HG03521 (cell line): ENCODE data around the gene SYT1.
"Not testable (repeated sequence)": the region's sequence is repeated elsewhere in the genome, so short reads cannot be mapped to it uniquely, and the experiment has no call there.

Source experiments
- ATAC-seq: cut with Tn5 transposase; IDR thresholded peaks from one replicate; pipeline ENCODE4 v1.9.1; 2021; ENCODE audit warnings: mild to moderate bottlenecking, moderate library complexity; ENCODE audit not compliant: unreplicated experiment

Gene SYT1

GRCh38 chr12:78964521-78964920 is 99.9 kb downstream of the SYT1 start:
- ATAC-seq, result no peak

- no peak for ATAC-seq
These were observed 101.5 kb downstream of the SYT1 start for GRCh38 chr12:78966062-78966461.

DNA sequence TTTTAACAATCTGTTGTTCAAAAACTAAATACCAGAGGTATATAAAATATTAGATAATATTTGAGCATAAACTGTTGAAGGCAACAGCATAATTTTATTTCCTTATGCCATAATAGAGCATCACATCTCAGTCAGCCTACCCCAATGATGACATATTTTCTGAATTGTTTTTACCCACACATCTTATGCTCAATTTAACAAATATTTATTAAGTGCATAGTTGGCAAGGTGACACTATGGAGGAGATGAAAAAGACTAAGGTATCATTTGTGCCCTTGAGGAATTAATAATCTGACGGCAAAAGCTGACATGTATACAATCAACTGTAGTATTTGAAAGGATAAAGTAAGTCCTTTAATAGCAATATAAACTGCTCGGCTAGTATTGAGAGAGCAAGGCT is 102.4 kb downstream of the SYT1 start:
- ATAC-seq, result no peak

DNA sequence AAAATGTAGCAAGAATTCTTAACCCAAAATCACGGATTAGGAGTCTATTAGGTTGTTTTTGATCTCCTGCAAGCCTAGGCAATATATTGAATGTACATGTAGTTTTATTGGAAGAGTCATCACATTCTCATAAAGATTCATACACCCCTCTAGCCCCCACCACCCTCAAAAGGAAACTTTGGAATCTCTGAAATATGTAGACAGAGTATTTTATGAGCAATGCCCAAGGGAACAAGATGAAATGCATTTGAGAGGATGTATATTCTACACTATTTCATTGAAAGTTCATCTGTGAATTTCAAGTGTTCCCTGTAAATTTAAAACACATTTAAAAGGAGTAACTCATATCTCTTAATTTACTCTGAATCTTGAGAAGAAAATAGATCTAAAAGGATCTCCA is 103.7 kb downstream of the SYT1 start:
- no peak for ATAC-seq

DNA sequence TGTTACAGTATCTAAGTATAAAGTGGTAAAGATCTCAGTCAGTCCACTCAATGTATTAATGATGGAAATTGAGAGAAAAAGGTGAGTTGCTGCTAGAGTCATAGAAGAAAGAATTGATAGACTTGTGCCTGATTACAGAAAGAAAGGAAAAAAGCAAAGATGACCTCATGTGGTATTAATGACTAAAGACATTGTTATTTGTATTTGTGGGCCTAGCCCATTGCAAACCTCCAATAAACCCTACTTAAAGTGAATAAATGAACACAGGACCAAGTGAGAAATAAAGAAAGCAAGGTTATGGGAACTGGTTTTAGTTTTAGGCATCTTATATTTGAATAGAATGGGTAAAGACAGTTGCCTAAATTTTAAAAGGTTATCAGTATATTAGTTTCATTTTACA is 105.5 kb downstream of the SYT1 start:
- no peak for ATAC-seq

DNA sequence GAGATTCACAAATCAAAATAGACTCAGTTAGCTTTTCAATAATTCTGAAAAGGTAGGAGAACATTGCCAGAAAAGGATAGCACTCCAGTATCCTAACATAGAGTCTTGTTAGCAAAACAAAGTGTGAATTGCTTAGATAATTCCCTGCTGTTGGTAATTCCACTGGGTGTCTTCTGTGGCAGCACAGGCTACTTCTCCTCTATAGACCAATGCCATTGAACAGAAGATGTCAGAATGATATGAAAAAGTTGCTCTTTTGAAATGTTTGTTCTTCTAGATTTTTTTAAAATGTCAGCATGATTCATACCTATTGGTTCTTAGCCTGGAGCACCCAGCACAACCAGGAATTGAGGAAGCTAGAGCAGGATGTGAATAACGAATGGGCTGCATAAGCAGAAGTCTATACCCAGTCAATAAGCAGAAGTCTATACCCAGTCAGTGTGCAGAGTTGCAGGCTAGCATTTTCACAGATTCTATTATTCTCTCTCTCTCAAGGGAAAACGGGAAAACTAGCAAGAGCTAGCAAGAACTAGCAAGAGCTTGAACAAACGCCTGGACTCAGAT is 112.8 kb downstream of the SYT1 start:
- ATAC-seq, result no peak

GRCh38 chr12:78994168-78994791 is 129.7 kb downstream of the SYT1 start:
- no peak for ATAC-seq

DNA sequence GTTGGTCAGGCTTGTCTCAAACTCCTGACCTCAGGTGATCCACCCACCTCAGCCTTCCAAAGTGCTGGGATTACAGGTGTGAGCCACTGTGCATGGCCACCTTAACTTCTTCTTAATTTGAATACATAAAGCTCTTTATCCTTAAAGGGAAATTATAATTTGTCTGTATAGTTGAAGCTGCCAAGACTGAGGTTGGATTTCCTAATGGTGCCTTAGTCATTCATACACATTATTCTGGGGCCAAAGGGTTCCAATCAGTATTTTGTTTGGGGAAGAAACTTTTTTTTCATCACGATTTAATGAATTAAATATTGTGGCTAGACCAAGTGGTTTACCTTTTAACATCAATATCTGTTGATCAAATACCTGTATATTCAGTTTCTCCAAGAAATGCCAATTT is 135.9 kb downstream of the SYT1 start:
- ATAC-seq, result no peak

DNA sequence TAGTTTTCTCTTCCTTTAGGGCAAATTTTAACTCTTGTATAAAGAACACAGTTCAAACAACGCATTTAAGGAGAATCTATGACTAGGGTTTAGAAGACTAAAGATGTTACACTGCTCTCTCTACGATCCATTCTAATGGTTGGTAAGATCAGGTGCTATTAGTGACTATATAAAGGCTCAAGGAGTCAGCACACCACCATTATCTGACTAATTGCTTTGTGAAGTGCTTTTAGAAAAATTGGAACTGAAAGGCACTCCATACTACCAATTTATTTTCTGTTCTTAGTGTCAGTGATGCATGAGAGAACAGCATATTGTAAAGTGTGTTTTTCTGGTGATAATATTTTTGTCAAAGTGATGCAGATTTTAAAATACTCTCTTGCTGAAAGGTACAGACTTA is 136.8 kb downstream of the SYT1 start:
- no peak for ATAC-seq

DNA sequence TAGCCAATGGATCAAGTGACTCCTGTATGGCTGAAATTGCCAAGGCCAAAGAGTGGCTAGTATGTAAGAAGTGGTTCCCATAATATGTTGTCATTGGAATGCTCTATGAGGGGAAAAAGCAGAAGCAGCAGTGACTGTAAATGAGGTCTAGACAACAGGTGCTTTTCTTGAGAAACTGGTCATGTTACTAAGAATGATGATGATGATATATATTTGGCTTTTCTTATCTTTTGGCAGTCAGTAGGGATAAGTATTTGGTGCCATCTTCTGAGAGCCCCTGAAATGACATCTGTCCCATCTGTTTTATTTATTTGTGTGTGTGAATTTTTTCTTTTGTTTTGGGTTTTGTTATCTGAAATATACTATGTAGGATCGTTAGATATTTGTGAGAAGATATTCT is 141.7 kb downstream of the SYT1 start:
- ATAC-seq, result no peak

GRCh38 chr12:79008591-79008990 is 144.0 kb downstream of the SYT1 start:
- ATAC-seq, result no peak

- ATAC-seq, result no peak
These were observed 148.1 kb downstream of the SYT1 start for GRCh38 chr12:79012636-79013035.

GRCh38 chr12:79016181-79016580 is 151.6 kb downstream of the SYT1 start:
- no peak for ATAC-seq

DNA sequence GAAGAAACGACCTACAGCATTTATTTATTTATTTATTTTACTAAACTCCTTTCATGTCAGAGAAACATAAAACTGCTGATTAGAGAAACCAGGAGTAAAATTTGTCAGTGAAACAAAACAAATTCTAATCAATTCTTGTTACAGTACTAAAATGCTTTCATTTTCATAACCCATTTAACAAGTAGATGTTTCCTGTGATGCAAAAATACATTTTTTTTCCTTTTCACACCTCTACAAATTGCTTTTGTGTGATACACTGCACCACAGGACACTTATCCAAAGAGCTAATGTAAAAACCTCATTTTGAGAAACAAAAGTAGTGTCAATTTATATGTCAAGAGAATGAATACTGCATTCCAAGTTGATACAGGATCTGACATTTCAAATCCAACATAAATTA is 155.1 kb downstream of the SYT1 start:
- no peak for ATAC-seq

DNA sequence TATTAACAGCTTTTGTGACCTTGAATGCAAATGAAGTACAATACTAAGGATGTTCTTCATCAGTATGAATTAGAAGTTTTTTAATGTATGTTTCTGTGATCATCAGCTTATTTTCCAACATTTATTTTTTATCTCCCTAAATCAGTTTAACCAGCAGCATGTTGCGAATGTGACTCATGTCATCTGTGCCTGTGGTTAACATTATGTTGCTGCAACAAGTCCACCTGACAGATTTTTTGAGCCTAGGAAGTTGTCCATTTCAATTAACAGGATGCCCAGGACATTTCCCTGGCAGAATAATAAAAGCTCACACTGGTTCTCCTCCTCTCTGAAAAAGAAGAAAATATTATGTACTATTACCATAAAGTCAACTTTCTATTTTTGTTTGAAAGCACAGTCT is 155.5 kb downstream of the SYT1 start:
- ATAC-seq, result no peak

- ATAC-seq, result no peak
These were observed 156.4 kb downstream of the SYT1 start for GRCh38 chr12:79021021-79021420.

DNA sequence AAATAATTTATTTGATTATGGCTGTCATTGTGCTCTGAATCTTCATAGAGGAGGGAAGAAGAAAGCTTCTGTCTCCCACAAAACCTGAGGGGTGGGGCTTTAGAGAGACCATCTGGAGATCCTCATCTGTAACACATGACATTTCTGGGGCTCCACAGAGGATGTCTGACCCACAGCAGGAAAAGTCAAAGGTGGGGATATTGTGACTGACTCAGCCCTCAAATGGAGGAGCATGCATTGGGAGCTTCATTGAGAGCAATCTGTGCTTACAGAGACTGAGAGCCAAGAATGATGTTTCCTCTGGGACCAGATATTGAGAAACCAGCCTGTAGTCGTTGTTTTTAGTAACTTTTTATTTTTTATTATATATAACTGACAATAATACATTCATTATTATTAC is 158.7 kb downstream of the SYT1 start:
- no peak for ATAC-seq

DNA sequence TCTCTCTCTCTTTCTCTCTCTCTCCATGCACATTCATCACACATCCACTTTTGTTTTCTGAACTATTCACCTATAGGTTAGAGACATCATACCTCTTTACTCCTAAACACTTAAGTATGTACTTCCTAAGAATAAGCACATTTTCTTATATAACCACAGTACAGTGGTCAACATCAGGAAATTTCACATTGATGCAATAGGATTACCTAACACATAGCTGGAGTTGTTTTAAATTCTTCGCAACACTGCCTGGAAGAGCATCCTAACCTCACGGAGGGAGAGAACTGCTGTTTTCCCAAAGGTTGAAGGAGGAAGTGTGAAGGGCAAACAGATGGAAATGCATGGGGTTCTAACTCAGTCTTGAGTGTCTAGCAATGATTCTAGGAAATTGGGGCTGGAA is 159.2 kb downstream of the SYT1 start:
- ATAC-seq, result no peak

- no peak for ATAC-seq
These were observed 169.2 kb downstream of the SYT1 start for GRCh38 chr12:79033788-79034187.

GRCh38 chr12:79044748-79045147 is 180.2 kb downstream of the SYT1 start:
- ATAC-seq, result not testable (repeated sequence)

DNA sequence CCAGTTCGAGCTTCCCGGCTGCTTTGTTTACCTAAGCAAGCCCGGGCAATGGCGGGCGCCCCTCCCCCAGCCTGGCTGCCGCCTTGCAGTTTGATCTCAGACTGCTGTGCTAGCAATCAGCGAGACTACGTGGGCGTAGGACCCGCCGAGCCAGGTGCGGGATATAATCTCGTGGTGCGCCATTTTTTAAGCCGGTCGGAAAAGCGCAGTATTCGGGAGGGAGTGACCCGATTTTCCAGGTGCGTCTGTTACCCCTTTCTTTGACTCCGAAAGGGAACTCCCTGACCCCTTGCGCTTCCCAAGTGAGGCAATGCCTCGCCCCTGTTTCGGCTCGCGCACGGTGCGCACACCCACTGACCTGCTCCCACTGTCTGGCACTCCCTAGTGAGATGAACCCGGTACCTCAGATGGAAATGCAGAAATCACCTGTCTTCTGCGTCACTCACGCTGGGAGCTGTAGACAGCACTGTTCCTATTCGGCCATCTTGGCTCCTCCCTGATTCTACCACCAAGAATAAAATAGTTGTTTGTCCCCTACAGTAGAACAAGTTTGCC is 180.7 kb downstream of the SYT1 start:
- not testable (repeated sequence) for ATAC-seq

GRCh38 chr12:79046021-79046420 is 181.4 kb downstream of the SYT1 start:
- ATAC-seq, result no peak

DNA sequence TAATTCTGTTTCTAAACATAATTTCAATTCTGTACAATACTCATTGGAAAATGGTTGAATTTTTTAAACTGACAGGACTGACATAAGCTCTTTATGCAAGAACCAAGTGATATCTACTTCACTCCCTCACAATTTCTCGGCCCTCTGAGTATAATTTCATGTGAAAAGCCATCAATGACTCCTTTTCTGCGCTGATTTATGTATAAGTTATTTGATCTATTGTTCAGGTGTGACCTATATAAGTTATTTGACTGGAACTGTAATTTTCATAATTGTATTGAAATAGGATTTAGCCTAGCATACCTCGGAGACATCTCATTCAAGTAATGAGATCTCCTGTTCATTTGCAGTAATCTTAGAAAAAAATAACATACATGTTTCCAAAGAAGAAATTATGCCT is 184.4 kb downstream of the SYT1 start:
- ATAC-seq, result no peak
